Pancreas (tissue), 10 donors: ENCODE results near the gene REPS2. TPM values are rescaled to one million over a fixed set of nuclear protein-coding genes. Genes with fewer than 3 reads are reported as not detected.

Experiments
- ATAC-seq, 4 donors: fragments of 200-7000 bp; cut with Tn5 transposase; one replicate each; pipeline versions ENCODE4 v1.8.0 to v1.9.1; 2020; ENCODE audit warnings: mild to moderate bottlenecking in 4 of 4, moderate library complexity in 4 of 4
- DNase-seq, 6 donors: peaks; one replicate each; pipeline ENCODE4 v3.0.0-alpha.2; 2020
- FAIRE-seq: peaks from 2 replicates; lab custom pipeline; 2012; peaks lifted over from hg19 to GRCh38; lab: Jason Lieb, UNC
- H3K27ac ChIP-seq, 4 donors: fragments of 200-600 bp; sonication (generic); 1 replicate in 3 of 4; 2 replicates in 1 of 4; pipeline versions ENCODE4 v1.5.0 to v1.8.0; 2020
- H3K27me3 ChIP-seq, 4 donors: fragments of 200-600 bp; one replicate each; pipeline ENCODE4 v1.8.0; 2021
- H3K36me3 ChIP-seq, 3 donors: fragments of 200-600 bp; sonication (generic) in 1 of 3; one replicate each; pipeline versions ENCODE4 v1.5.0 to v1.8.0; 2020 to 2021
- H3K4me1 ChIP-seq, 3 donors: fragments of 200-600 bp; one replicate each; pipeline ENCODE4 v1.8.0; 2021
- H3K4me3 ChIP-seq, 4 donors: fragments of 200-600 bp; sonication (generic) in 2 of 4; one replicate each; pipeline versions ENCODE4 v1.5.0 to v1.8.0; 2020 to 2021
- H3K9me3 ChIP-seq, 4 donors: fragments of 200-600 bp; one replicate each; pipeline ENCODE4 v1.8.0; 2021
- CTCF ChIP-seq, 4 donors: fragments of 200-600 bp; sonication (generic) in 3 of 4; IDR thresholded peaks; one replicate each; pipeline versions ENCODE4 v1.5.0 to v1.8.0; 2021; ENCODE audit warnings: antibody characterized with exemption in 4 of 4
- WGBS, 2 donors: extraction: QIAGEN DNeasy Blood & Tissue Kit; methylation state at CpG; one replicate each; pipeline ENCODE4 v1.1.7; 2013; 5-methylcytosine and 5-hydroxymethylcytosine counted together
- intact Hi-C, 3 donors: fragments of 100-400 bp; cut with DNase I; formaldehyde crosslinking; loops; one replicate each; pipeline versions ENCODE4 v1.11.1 to v1.14.2; 2022
- polyA plus RNA-seq, 2 donors: library from polyadenylated mRNA; stranded (reverse); fragments of 200-250 nt; gene quantifications; one replicate each; pipeline ENCODE4 v1.2.3, GENCODE V29; 2013
- total RNA-seq, 6 donors: library from RNA; stranded (reverse); fragmentation: NEBNext Ultra II Directional in 4 of 6; extraction: Animal tissue kit (Norgen Biotek cat#: 25700) in 4 of 6; gene quantifications; one replicate each; pipeline versions ENCODE4 v1.2.1 to v1.2.4, GENCODE V29; 2021 to 2023
- donor health status: healthy with polysubstance abuse.
- donor health status: DM: no; HTN: no; CAD: no; lungs with moderate emphysema.
- donor health status: DM: no; HTN: no; CAD: no.
- donor health status: control.
- donor health status: control.
- donor health status: Bipolar disorder and iron deficiency.
- donor health status: DM: yes; HTN: yes; CAD: no.
- donor health status: DM: no; HTN: no; CAD: no.
- donor health status: DM: no; HTN: no; CAD: no.
- donor health status: DM: yes; HTN: yes; CAD: no.

The REPS2 gene
- total and polyA plus RNA-seq, 8 donors = 5.2 to 29.3 (median 15.3) TPM

- DNase-seq (no peak), ATAC-seq (no peak), FAIRE-seq (no peak)
- Histone ChIP-seq H3K9me3 (no peaks in the 10 kb centered on the region), H3K27ac (no peak overlapping the region), H3K4me1 (no peaks in the 10 kb centered on the region), H3K4me3 (no peak overlapping the region), H3K27me3 (peaks cover 0 to 4% (median 0%) of the 10 kb centered on the region in 4 donors), H3K36me3 (no peaks in the 10 kb centered on the region)
- no peak for TF ChIP-seq CTCF (IDR thresholded peaks at IDR 0.05)
- intact Hi-C loops = no loop called here
- WGBS, 2 donors = 88 to 97% methylated on average over 1 of the region's 1 CpG
Measured at GRCh38 chrX:17161991-17162390, 215.5 kb downstream of the REPS2 start.

- DNase-seq (no peak), FAIRE-seq (no peak), ATAC-seq (no peak)
- no peak overlapping the region for H3K27ac ChIP-seq
- H3K36me3 ChIP-seq = no peaks in the 10 kb centered on the region
- intact Hi-C loops = no loop called here
- no peak overlapping the region for H3K4me3 ChIP-seq
- WGBS, 2 donors = 76 to 95% methylated on average over 1 of the region's 1 CpG
- peaks cover 0 to 4% (median 0%) of the 10 kb centered on the region in 4 donors for H3K27me3 ChIP-seq
- H3K9me3 ChIP-seq = no peaks in the 10 kb centered on the region
- H3K4me1 ChIP-seq = no peaks in the 10 kb centered on the region
- TF ChIP-seq CTCF (IDR thresholded peaks at IDR 0.05) = no peak
Measured at GRCh38 chrX:17164079-17164478, 217.6 kb downstream of the REPS2 start.

DNA sequence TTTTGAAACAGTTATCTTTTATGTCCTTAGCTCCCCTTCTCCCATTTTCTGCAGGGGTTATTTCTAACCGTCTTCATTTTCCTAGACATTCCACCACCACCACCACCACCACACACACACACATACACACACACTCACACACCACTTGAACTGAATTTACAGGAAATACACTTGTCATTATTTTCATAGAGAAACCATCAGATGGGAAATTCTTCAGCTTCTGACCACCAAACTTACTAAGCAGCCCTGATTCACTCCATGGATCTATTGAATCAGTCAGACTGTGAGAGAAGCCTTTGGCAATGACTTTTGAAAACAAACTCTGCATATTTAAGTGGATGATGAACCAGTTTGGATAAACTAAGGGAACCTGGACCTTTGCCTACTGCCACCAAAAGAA lies 218.5 kb downstream of the REPS2 start:
- DNase-seq (no peak), FAIRE-seq (no peak), ATAC-seq (no peak)
- intact Hi-C loops = no loop called here
- Histone ChIP-seq H3K4me3 (no peak overlapping the region), H3K27me3 (peaks cover 0 to 4% (median 0%) of the 10 kb centered on the region in 4 donors), H3K36me3 (no peaks in the 10 kb centered on the region), H3K4me1 (no peaks in the 10 kb centered on the region), H3K9me3 (no peaks in the 10 kb centered on the region), H3K27ac (no peak overlapping the region)
- WGBS, 2 donors = 77 to 96% methylated on average over 1 of the region's 1 CpG
- TF ChIP-seq CTCF (IDR thresholded peaks at IDR 0.05) = no peak

GRCh38 chrX:17167915-17168314 lies 221.5 kb downstream of the REPS2 start:
- no peaks in the 10 kb centered on the region for H3K4me1 ChIP-seq
- no peaks in the 10 kb centered on the region for H3K36me3 ChIP-seq
- H3K27me3 ChIP-seq = peaks cover 0 to 4% (median 0%) of the 10 kb centered on the region in 4 donors
- no peak overlapping the region for H3K4me3 ChIP-seq
- no peak for FAIRE-seq
- H3K9me3 ChIP-seq = no peaks in the 10 kb centered on the region
- DNase-seq = no peak
- TF ChIP-seq CTCF (IDR thresholded peaks at IDR 0.05) = no peak
- WGBS, 2 donors = 96 to 98% methylated on average over 2 of the region's 2 CpGs
- no peak for ATAC-seq
- intact Hi-C loops = no loop called here
- H3K27ac ChIP-seq = no peak overlapping the region

- intact Hi-C loops = no loop called here
- Histone ChIP-seq H3K27ac (no peak overlapping the region), H3K9me3 (no peaks in the 10 kb centered on the region), H3K27me3 (peaks cover 0 to 4% (median 0%) of the 10 kb centered on the region in 4 donors), H3K36me3 (no peaks in the 10 kb centered on the region), H3K4me1 (no peaks in the 10 kb centered on the region), H3K4me3 (no peak overlapping the region)
- DNase-seq (peak in 1 of 6 donors; percentile 35), FAIRE-seq (no peak), ATAC-seq (no peak)
- 50 to 51% methylated on average over 2 of the region's 2 CpGs for WGBS, 2 donors
- TF ChIP-seq CTCF (IDR thresholded peaks at IDR 0.05) = no peak
Measured at GRCh38 chrX:17170973-17171372, 224.5 kb downstream of the REPS2 start.
